ENCODE measurements around the gene EFHD2. TPM values are rescaled to one million over a fixed set of nuclear protein-coding genes. Genes with fewer than 3 reads are reported as not detected.

Gene EFHD2
- total RNA-seq, 1 experiment from 2014 or later: 69.7 TPM

DNA sequence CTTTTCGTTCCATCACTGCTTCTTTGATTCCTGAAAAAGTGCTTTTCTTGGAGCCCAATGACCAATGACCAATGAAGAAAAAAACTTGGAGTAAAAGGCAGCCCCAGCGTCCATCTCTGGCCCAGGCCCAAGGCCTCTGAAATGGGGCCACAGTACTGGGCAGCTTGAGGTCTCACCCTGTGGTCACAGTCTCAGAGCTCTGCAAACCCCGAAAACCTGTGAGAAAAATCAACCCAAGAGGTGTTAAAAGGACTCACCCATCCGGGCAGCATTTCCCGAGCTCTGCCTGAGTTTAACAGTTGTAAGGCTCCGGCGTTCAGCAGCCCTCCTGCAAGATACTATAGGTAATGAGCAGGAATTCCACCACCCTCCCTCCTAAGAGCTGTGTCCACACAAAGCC is 2.1 kb upstream of the EFHD2 start:
- ChIA-PET POLR2A (no interaction called here), CTCF (no interaction called here), RAD21 (ENCODE audit: low non-redundant PET in 1 of 2, low total read pairs in 2 of 2, uncharacterized antibody in 2 of 2, unreplicated experiment in 2 of 2) (no interaction called here)
- Histone ChIP-seq H3K27me3 (ENCODE audit: insufficient read depth, low read length) (no peaks in the 10 kb centered on the region), H2AFZ (ENCODE audit: low read depth, low read length, poor library complexity, severe bottlenecking) (no peak overlapping the region), H3K36me3 (ENCODE audit: control insufficient read depth in 1 of 2, insufficient read depth in 2 of 2, low read length in 2 of 2) (peaks cover 0 to 3% of the 10 kb centered on the region in 2 experiments; a peak in 1 of 4 replicates), H3K79me2 (ENCODE audit: insufficient read depth, low read length) (peaks cover 29% of the 10 kb centered on the region), H4K20me1 (ENCODE audit: insufficient read depth) (no peaks in the 10 kb centered on the region), H3K9me3 (ENCODE audit: control insufficient read depth in 1 of 2, insufficient read depth in 1 of 2, low read depth in 1 of 2, low read length in 2 of 2) (no peaks in the 10 kb centered on the region), H3K9me2 (ENCODE audit: insufficient read depth) (no peaks in the 10 kb centered on the region), H3K27ac (ENCODE audit: low read depth, low read length) (no peak overlapping the region), H3K4me1 (ENCODE audit: control insufficient read depth in 1 of 2, insufficient read depth in 2 of 2, low read length in 2 of 2) (peaks cover 3 to 35% of the 10 kb centered on the region in 2 experiments; a peak in 3 of 4 replicates), H3K4me3 (replicated peaks in 1 of 2; ENCODE audit: low read depth in 1 of 2, low read length in 2 of 2) (no peak overlapping the region), H3K9ac (ENCODE audit: low read length) (no peak overlapping the region), H3K4me2 (ENCODE audit: low read length) (no peak overlapping the region)
- ATAC-seq (no peak), DNase-seq (ENCODE audit: low read depth, low spot score) (no peak)
- intact Hi-C loops (cut with micrococcal nuclease): no loop called here
- TF ChIP-seq TCF7L2 (IDR thresholded peaks at IDR 0.05; ENCODE audit: borderline replicate concordance, extremely low read depth, insufficient read depth, insufficient read length) (no peak), CEBPB (IDR thresholded peaks at IDR 0.05; ENCODE audit: low read depth) (no peak), SIN3A (IDR thresholded peaks at IDR 0.05; ENCODE audit: low read depth) (no peak), JUND (IDR thresholded peaks at IDR 0.05) (no peak), CBX3 (IDR thresholded peaks at IDR 0.05; ENCODE audit: low read depth) (no peak), YY1 (IDR thresholded peaks at IDR 0.05; ENCODE audit: extremely low read depth, insufficient replicate concordance, low read depth, low read length) (no peak), SP1 (IDR thresholded peaks at IDR 0.05; ENCODE audit: low read depth) (no peak), SRF (IDR thresholded peaks at IDR 0.05; ENCODE audit: low read depth) (no peak), FOSL1 (IDR thresholded peaks at IDR 0.05; ENCODE audit: low read depth) (no peak), ZFX (IDR thresholded peaks at IDR 0.05) (no peak), EGR1 (IDR thresholded peaks at IDR 0.05; ENCODE audit: low read depth) (no peak), EZH2phosphoT487 (IDR thresholded peaks at IDR 0.05; ENCODE audit: borderline replicate concordance) (no peak), POLR2A (IDR thresholded peaks at IDR 0.05; ENCODE audit: borderline replicate concordance, extremely low read depth, insufficient read depth, insufficient read length) (no peak)
- TF ChIP-seq, protein P1, sequence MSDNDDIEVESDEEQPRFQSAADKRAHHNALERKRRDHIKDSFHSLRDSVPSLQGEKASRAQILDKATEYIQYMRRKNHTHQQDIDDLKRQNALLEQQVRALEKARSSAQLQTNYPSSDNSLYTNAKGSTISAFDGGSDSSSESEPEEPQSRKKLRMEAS (IDR thresholded peaks at IDR 0.05): no peak
- TF ChIP-seq, protein P2, sequence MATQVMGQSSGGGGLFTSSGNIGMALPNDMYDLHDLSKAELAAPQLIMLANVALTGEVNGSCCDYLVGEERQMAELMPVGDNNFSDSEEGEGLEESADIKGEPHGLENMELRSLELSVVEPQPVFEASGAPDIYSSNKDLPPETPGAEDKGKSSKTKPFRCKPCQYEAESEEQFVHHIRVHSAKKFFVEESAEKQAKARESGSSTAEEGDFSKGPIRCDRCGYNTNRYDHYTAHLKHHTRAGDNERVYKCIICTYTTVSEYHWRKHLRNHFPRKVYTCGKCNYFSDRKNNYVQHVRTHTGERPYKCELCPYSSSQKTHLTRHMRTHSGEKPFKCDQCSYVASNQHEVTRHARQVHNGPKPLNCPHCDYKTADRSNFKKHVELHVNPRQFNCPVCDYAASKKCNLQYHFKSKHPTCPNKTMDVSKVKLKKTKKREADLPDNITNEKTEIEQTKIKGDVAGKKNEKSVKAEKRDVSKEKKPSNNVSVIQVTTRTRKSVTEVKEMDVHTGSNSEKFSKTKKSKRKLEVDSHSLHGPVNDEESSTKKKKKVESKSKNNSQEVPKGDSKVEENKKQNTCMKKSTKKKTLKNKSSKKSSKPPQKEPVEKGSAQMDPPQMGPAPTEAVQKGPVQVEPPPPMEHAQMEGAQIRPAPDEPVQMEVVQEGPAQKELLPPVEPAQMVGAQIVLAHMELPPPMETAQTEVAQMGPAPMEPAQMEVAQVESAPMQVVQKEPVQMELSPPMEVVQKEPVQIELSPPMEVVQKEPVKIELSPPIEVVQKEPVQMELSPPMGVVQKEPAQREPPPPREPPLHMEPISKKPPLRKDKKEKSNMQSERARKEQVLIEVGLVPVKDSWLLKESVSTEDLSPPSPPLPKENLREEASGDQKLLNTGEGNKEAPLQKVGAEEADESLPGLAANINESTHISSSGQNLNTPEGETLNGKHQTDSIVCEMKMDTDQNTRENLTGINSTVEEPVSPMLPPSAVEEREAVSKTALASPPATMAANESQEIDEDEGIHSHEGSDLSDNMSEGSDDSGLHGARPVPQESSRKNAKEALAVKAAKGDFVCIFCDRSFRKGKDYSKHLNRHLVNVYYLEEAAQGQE (IDR thresholded peaks at IDR 0.05; ENCODE audit: low read depth): no peak
- TF ChIP-seq, protein P3, sequence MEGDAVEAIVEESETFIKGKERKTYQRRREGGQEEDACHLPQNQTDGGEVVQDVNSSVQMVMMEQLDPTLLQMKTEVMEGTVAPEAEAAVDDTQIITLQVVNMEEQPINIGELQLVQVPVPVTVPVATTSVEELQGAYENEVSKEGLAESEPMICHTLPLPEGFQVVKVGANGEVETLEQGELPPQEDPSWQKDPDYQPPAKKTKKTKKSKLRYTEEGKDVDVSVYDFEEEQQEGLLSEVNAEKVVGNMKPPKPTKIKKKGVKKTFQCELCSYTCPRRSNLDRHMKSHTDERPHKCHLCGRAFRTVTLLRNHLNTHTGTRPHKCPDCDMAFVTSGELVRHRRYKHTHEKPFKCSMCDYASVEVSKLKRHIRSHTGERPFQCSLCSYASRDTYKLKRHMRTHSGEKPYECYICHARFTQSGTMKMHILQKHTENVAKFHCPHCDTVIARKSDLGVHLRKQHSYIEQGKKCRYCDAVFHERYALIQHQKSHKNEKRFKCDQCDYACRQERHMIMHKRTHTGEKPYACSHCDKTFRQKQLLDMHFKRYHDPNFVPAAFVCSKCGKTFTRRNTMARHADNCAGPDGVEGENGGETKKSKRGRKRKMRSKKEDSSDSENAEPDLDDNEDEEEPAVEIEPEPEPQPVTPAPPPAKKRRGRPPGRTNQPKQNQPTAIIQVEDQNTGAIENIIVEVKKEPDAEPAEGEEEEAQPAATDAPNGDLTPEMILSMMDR (IDR thresholded peaks at IDR 0.05 in 2 of 3, conservative IDR thresholded peaks at IDR 0.05 in 1 of 3; ENCODE audit: borderline replicate concordance in 1 of 3, insufficient read depth in 1 of 3, low read depth in 2 of 3, low read length in 2 of 3): no peak
- TF ChIP-seq, protein P4, sequence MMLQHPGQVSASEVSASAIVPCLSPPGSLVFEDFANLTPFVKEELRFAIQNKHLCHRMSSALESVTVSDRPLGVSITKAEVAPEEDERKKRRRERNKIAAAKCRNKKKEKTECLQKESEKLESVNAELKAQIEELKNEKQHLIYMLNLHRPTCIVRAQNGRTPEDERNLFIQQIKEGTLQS (IDR thresholded peaks at IDR 0.05): no peak
- BruUV-seq (replicated peaks): no TSS peak

Measured in HCT116 (cell line).